Fibroblast of mammary gland (primary cell): Measurements from ENCODE around the gene KCTD16.

Experiments
- DNase-seq: peaks from one replicate; pipeline ENCODE4 v3.0.0-alpha.2; 2010; ENCODE audit warnings: low read depth
- H3K4me3 ChIP-seq: 2 replicates; pipeline ENCODE4 v1.5.1; 2011; ENCODE audit warnings: low read depth, mild to moderate bottlenecking, low read length, moderate library complexity; ENCODE audit not compliant: control insufficient read depth
- TF ChIP-seq, protein P1 (sequence below): conservative IDR thresholded peaks from 2 replicates; pipeline ENCODE4 v1.5.1; 2011; ENCODE audit warnings: low read depth, low read length, inconsistent platforms; ENCODE audit not compliant: control insufficient read depth, insufficient read depth

KCTD16 gene

GRCh38 chr5:144352330-144352729, 181.7 kb downstream of the KCTD16 start:
- H3K4me3 ChIP-seq, result no peak overlapping the region
- TF ChIP-seq, protein P1, sequence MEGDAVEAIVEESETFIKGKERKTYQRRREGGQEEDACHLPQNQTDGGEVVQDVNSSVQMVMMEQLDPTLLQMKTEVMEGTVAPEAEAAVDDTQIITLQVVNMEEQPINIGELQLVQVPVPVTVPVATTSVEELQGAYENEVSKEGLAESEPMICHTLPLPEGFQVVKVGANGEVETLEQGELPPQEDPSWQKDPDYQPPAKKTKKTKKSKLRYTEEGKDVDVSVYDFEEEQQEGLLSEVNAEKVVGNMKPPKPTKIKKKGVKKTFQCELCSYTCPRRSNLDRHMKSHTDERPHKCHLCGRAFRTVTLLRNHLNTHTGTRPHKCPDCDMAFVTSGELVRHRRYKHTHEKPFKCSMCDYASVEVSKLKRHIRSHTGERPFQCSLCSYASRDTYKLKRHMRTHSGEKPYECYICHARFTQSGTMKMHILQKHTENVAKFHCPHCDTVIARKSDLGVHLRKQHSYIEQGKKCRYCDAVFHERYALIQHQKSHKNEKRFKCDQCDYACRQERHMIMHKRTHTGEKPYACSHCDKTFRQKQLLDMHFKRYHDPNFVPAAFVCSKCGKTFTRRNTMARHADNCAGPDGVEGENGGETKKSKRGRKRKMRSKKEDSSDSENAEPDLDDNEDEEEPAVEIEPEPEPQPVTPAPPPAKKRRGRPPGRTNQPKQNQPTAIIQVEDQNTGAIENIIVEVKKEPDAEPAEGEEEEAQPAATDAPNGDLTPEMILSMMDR, result no peak
- no peak for DNase-seq

- TF ChIP-seq, protein P1, result no peak
- H3K4me3 ChIP-seq, result no peak overlapping the region
- no peak for DNase-seq
Observed at GRCh38 chr5:144352732-144353317, 182.2 kb downstream of the KCTD16 start.

DNA sequence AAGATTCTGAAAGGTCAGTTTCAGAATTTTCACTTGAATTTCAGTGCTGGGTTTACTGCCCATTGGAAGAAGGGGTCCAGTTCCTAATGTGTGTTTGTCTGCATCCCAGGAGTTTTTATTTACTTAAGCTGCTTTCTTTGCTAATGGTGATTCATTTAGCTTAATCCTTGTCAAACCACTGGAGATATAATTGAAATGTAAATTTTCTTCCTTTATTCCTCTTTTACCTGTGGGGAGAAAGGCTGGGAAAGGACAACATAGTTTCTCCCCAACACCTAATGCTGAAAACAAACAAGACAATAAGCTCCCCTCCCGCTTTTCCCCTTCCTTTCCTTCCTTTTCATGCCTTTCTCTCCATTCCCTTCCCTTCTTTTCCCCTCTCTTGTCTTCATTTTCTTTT, 185.8 kb downstream of the KCTD16 start:
- no peak overlapping the region for H3K4me3 ChIP-seq
- no peak for DNase-seq

GRCh38 chr5:144361406-144361805, 190.7 kb downstream of the KCTD16 start:
- DNase-seq, result no peak
- TF ChIP-seq, protein P1, result no peak
- H3K4me3 ChIP-seq, result no peak overlapping the region

More for the DNA sequence above, 185.8 kb downstream of the KCTD16 start:
- TF ChIP-seq, protein P1, result no peak

DNA sequence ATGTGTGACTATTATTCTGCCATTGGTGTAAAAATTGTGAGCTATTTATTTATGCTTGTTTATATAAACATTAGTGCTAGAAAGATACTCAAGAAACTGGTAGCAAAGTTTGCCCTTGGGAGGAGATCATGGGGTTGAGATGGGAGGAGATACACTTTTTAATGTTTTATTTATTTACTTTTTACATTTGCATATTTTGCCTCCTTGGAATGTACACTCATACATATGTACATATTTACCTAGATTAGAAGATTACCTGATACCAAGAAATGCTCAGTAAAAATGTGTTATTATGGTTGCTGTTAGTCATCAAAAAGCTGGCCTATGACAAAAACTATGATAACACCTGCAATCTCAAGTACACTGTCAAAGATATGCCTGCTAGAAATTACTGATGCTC, 195.2 kb downstream of the KCTD16 start:
- DNase-seq, result no peak

DNA sequence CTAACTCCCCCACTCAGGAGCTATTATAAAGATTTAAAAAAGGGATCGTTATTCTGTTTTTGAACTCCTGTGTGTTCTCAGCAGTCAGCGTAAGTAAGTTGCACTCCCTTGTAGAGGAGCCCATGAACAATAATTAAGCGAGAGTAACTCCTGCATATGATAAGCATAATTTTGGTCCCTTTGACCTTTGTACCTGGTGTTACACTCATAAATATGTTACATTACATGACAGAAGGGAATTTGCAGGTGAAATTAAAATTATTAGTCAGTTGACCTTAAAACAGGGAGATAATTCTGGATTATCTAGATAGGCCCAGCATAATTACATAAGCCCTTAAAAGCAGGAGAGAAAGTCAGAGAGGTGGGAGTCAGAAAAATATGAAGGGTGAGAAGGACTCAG, 197.3 kb downstream of the KCTD16 start:
- TF ChIP-seq, protein P1, result no peak
- no peak overlapping the region for H3K4me3 ChIP-seq
- DNase-seq, result no peak

More for the DNA sequence above, 195.2 kb downstream of the KCTD16 start:
- H3K4me3 ChIP-seq, result no peak overlapping the region
- TF ChIP-seq, protein P1, result no peak

GRCh38 chr5:144368556-144368955, 197.9 kb downstream of the KCTD16 start:
- TF ChIP-seq, protein P1, result no peak
- no peak overlapping the region for H3K4me3 ChIP-seq
- DNase-seq, result peak; percentile 33
